Calu3 (cell line): ENCODE measurements around the gene EFNA2. TPM values are rescaled to one million over a fixed set of nuclear protein-coding genes. Genes with fewer than 3 reads are reported as not detected.

ENCODE experiments used
- BruUV-seq: library from RNA; stranded (reverse); fragments of 400-500 nt; replicated peaks from 2 replicates; lab custom pipeline; 2021; lab: Mats Ljungman, UMichigan
- CTCF ChIA-PET: fragments of 300-600 bp; sonication (Branson Sonifier 250); formaldehyde crosslinking; loops from one replicate; lab custom pipeline; 2022; ENCODE audit warnings: antibody characterized with exemption; lab: Charles Lee
- DNase-seq: peaks from one replicate; pipeline ENCODE4 v3.0.0; 2022
- H3K27ac Mint-ChIP-seq: one replicate; pipeline ENCODE4 v1.8.0; 2022; ENCODE audit warnings: mixed read lengths; ENCODE audit not compliant: unreplicated experiment
- H3K27me3 Mint-ChIP-seq: one replicate; pipeline ENCODE4 v1.8.0; 2022; ENCODE audit warnings: mixed read lengths; ENCODE audit not compliant: unreplicated experiment
- H3K36me3 Mint-ChIP-seq: one replicate; pipeline ENCODE4 v1.8.0; 2022; ENCODE audit warnings: mild to moderate bottlenecking, moderate library complexity, mixed read lengths; ENCODE audit not compliant: insufficient read depth, unreplicated experiment
- H3K4me1 Mint-ChIP-seq: one replicate; pipeline ENCODE4 v1.8.0; 2022; ENCODE audit warnings: mild to moderate bottlenecking, low read depth, mixed read lengths; ENCODE audit not compliant: unreplicated experiment
- H3K4me3 Mint-ChIP-seq: one replicate; pipeline ENCODE4 v1.8.0; 2022; ENCODE audit warnings: mild to moderate bottlenecking, low read depth, moderate library complexity, mixed read lengths; ENCODE audit not compliant: unreplicated experiment
- H3K9me3 Mint-ChIP-seq: one replicate; pipeline ENCODE4 v1.8.0; 2022; ENCODE audit warnings: low read depth, mixed read lengths; ENCODE audit not compliant: unreplicated experiment
- CTCF ChIP-seq: fragments of 200-600 bp; IDR thresholded peaks from one replicate; pipeline ENCODE4 v1.8.0; 2022; ENCODE audit warnings: antibody characterized with exemption; ENCODE audit not compliant: unreplicated experiment
- intact Hi-C: fragments of 100-400 bp; cut with micrococcal nuclease; formaldehyde crosslinking; loops from one replicate; pipeline ENCODE4 v1.10.0; 2022; ENCODE audit not compliant: unreplicated experiment
- total RNA-seq: library from RNA; stranded (reverse); gene quantifications from 2 replicates; pipeline ENCODE4 v1.2.3, GENCODE V29; 2022

EFNA2 gene
- total RNA-seq, 1 experiment from 2014 or later, result 0.90 TPM

GRCh38 chr19:1268226-1269064 is 17.2 kb upstream of the EFNA2 start:
- CTCF ChIA-PET, result interaction anchor here (0.6 to 1.6 kb wide), 2 partner anchors 24 to 343 kb away, joined by 4 to 37 read pairs; no protein-coding TSS in a partner anchor
- no peak for TF ChIP-seq CTCF
- H3K36me3 Mint-ChIP-seq, result peaks cover 75% of the 10 kb centered on the region
- H3K4me3 Mint-ChIP-seq, result peak overlapping the region; percentile 92
- DNase-seq, result no peak
- H3K27me3 Mint-ChIP-seq, result no peaks in the 10 kb centered on the region
- intact Hi-C loops, result no loop called here
- H3K4me1 Mint-ChIP-seq, result peaks cover 39% of the 10 kb centered on the region
- H3K9me3 Mint-ChIP-seq, result no peaks in the 10 kb centered on the region
- H3K27ac Mint-ChIP-seq, result peak overlapping the region; percentile 88
- no TSS peak for BruUV-seq

GRCh38 chr19:1269065-1269477 is 16.6 kb upstream of the EFNA2 start, which contains the start of gene CIRBP:
TSS of gene CIRBP (plus strand) at chr19:1269332. CDS start at chr19:1270934, 1,602 bp downstream.
- Mint-ChIP-seq H3K27ac (peak within 1 kb of the TSS; percentile 88), H3K27me3 (no peaks in the 10 kb centered on the region), H3K9me3 (no peaks in the 10 kb centered on the region), H3K4me1 (peaks cover 39% of the 10 kb centered on the region), H3K36me3 (peaks cover 81% of the 10 kb centered on the region), H3K4me3 (peak within 1 kb of the TSS; percentile 92)
- CTCF ChIA-PET, result interaction anchor here (0.6 to 1.6 kb wide), 5 partner anchors 20 to 342 kb away, joined by 3 to 37 read pairs (median 4); partner anchors contain the start of gene NDUFS7
- DNase-seq, result peak; percentile 97
- no TSS peak for BruUV-seq
- intact Hi-C loops, result no loop called here
- no peak for TF ChIP-seq CTCF

GRCh38 chr19:1269478-1270212 is 16.0 kb upstream of the EFNA2 start:
- intact Hi-C loops, result no loop called here
- H3K27me3 Mint-ChIP-seq, result no peaks in the 10 kb centered on the region
- H3K27ac Mint-ChIP-seq, result peak overlapping the region; percentile 88
- BruUV-seq, result no TSS peak
- peak overlapping the region; percentile 92 for H3K4me3 Mint-ChIP-seq
- no peaks in the 10 kb centered on the region for H3K9me3 Mint-ChIP-seq
- CTCF ChIA-PET, result interaction anchor here (0.6 to 1.6 kb wide), 4 partner anchors 21 to 195 kb away, joined by 3 to 37 read pairs (median 4); partner anchors contain the start of gene NDUFS7
- H3K4me1 Mint-ChIP-seq, result peaks cover 39% of the 10 kb centered on the region
- DNase-seq, result peak; percentile 87
- TF ChIP-seq CTCF, result no peak
- H3K36me3 Mint-ChIP-seq, result peaks cover 86% of the 10 kb centered on the region

- peaks cover 88% of the 10 kb centered on the region for H3K36me3 Mint-ChIP-seq
- CTCF ChIA-PET, result interaction anchor here (1.6 kb wide), 1 partner anchor 26 kb away, joined by 37 read pairs; no protein-coding TSS in a partner anchor
- H3K4me1 Mint-ChIP-seq, result peaks cover 39% of the 10 kb centered on the region
- intact Hi-C loops, result no loop called here
- BruUV-seq, result TSS peak; percentile 47
- H3K27me3 Mint-ChIP-seq, result no peaks in the 10 kb centered on the region
- H3K4me3 Mint-ChIP-seq, result peak overlapping the region; percentile 92
- peak overlapping the region; percentile 87 for H3K27ac Mint-ChIP-seq
- no peaks in the 10 kb centered on the region for H3K9me3 Mint-ChIP-seq
- TF ChIP-seq CTCF, result no peak
- DNase-seq, result no peak
Measured at GRCh38 chr19:1270213-1270853, 15.3 kb upstream of the EFNA2 start.
